ENCODE data around the gene GRSF1. TPM values are rescaled to one million over a fixed set of nuclear protein-coding genes. Genes with fewer than 3 reads are reported as not detected.

The GRSF1 gene
- total RNA-seq: 92.6 and 95.9 TPM in 2 replicates

GRCh38 chr4:70839589-70840093 lies at the start of gene GRSF1:
Gene GRSF1 (minus strand): TSS chr4:70839890. CDS start chr4:70839827, 63 bp downstream.

Other genes starting within 250 kb of the GRSF1 start
- gene AMBN, start 247.6 kb downstream of the GRSF1 start, total RNA-seq: not detected in 2 replicates
- under 0.01 TPM in 1 of 2 replicates, not detected in the other for gene ENAM, start 211.1 kb downstream of the GRSF1 start, total RNA-seq
- gene JCHAIN, start 173.4 kb downstream of the GRSF1 start, total RNA-seq: not detected in 2 replicates
- gene UTP3, start 151.4 kb downstream of the GRSF1 start, total RNA-seq: 21.9 and 27.0 TPM in 2 replicates
- gene RUFY3, start 117.9 kb downstream of the GRSF1 start, total RNA-seq: 27.9 and 44.4 TPM in 2 replicates
- 10.4 and 11.9 TPM in 2 replicates for gene MOB1B, start 62.5 kb upstream of the GRSF1 start, total RNA-seq
- 21.1 and 24.8 TPM in 2 replicates for gene DCK, start 153.8 kb upstream of the GRSF1 start, total RNA-seq

All from epithelial cell of umbilical artery (primary cell).